ENCODE data around the gene B4GALT6.

Gene B4GALT6

DNA sequence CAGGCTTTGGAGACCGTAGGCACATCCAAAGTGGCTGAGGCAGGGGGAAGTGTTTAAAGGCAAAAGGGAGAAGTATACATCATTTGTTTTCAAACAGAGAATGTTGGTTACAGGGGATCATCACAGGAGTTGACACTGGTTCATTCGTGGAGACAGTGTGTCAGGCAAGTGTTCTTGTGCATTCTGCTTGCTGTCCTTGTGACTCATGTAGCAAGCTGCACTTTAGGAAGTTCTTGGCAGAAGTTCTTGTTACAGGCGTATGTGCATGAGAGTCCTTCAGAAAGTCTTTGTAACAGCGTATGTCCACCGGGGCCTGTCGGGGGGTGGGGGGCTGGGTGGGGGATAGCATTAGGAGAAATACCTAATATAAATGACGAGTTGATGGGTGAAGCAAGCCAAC is 36.5 kb upstream of the B4GALT6 start:
- no peak for DNase-seq (ENCODE audit: low read depth)
- TF ChIP-seq, protein P1, sequence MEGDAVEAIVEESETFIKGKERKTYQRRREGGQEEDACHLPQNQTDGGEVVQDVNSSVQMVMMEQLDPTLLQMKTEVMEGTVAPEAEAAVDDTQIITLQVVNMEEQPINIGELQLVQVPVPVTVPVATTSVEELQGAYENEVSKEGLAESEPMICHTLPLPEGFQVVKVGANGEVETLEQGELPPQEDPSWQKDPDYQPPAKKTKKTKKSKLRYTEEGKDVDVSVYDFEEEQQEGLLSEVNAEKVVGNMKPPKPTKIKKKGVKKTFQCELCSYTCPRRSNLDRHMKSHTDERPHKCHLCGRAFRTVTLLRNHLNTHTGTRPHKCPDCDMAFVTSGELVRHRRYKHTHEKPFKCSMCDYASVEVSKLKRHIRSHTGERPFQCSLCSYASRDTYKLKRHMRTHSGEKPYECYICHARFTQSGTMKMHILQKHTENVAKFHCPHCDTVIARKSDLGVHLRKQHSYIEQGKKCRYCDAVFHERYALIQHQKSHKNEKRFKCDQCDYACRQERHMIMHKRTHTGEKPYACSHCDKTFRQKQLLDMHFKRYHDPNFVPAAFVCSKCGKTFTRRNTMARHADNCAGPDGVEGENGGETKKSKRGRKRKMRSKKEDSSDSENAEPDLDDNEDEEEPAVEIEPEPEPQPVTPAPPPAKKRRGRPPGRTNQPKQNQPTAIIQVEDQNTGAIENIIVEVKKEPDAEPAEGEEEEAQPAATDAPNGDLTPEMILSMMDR (IDR thresholded peaks at IDR 0.05; ENCODE audit: low read depth, low read length, missing control alignments), result no peak
- no peak overlapping the region for H3K4me3 ChIP-seq (ENCODE audit: low read depth, low read length)

DNA sequence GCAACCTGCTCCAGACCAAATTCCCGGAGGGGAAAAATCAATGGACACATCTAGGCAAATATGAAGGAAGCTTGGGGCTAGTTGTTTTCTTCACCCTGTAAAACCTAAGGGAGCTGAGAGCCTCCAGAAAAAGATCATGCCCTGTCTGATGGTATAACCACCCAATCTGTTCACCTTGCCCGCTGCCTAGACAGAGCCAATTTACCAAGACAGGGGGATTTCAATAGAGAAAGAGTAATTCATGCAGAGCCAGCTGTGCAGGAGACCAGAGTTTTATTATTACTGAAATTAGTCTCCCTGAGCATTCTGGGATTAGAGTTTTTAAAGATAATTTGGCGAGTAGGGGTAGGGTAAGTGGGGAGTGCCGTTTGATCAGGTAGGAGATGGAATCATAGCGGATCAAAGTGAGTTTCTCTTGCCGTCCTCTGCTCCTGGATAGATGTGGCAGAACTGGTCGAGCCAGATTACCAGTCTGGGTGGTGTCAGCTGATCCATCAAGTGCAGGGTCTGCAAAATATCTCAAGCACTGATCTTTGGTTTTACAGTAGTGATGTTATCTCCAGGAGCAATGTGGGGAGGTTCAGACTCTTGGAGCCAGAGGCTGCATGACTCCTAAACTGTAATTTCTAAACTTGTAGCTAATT is 35.1 kb upstream of the B4GALT6 start:
- no peak for DNase-seq (ENCODE audit: low read depth)
- TF ChIP-seq, protein P1 (IDR thresholded peaks at IDR 0.05; ENCODE audit: low read depth, low read length, missing control alignments), result no peak
- H3K4me3 ChIP-seq (ENCODE audit: low read depth, low read length), result no peak overlapping the region

DNA sequence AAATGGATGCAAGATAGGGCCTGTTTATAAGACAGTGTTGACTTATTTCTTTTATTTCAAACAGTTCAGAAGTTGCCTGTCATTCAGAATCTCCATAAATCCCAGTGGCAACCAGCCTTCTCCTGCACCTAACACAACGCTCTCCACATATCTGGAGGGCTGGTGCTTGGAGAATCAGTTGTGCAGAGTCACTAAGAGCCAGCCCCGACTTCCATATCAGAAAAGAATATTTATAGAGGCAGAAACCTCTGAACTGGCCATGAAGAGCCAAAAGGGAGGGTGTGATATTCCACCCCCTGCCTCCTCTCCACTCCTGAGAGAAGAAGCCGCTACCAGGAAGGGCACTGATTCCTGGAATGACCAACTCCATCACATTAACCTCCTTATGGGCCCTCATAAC is 34.0 kb upstream of the B4GALT6 start:
- DNase-seq (ENCODE audit: low read depth), result no peak
- TF ChIP-seq, protein P1 (IDR thresholded peaks at IDR 0.05; ENCODE audit: low read depth, low read length, missing control alignments), result no peak
- no peak overlapping the region for H3K4me3 ChIP-seq (ENCODE audit: low read depth, low read length)

DNA sequence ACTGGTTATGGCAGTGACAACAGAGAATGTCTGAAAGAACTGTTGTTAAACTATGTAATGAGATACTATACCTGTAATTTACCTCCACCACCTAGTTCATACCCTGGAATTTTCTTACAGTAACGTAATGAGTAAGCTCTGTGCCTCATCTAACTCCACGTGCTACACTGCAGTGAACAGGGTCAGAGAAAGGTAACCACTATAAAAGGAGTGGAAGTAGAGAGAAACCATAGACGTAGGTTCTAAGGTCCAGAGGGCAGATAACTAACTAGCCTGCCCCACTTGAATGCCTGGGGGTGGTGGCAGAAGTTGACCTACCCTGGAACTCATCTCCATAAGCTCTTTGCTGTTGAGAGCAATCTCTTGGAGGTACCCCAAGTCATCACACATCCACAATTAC is 32.0 kb upstream of the B4GALT6 start:
- TF ChIP-seq, protein P1 (IDR thresholded peaks at IDR 0.05; ENCODE audit: low read depth, low read length, missing control alignments), result no peak
- no peak overlapping the region for H3K4me3 ChIP-seq (ENCODE audit: low read depth, low read length)
- no peak for DNase-seq (ENCODE audit: low read depth)

DNA sequence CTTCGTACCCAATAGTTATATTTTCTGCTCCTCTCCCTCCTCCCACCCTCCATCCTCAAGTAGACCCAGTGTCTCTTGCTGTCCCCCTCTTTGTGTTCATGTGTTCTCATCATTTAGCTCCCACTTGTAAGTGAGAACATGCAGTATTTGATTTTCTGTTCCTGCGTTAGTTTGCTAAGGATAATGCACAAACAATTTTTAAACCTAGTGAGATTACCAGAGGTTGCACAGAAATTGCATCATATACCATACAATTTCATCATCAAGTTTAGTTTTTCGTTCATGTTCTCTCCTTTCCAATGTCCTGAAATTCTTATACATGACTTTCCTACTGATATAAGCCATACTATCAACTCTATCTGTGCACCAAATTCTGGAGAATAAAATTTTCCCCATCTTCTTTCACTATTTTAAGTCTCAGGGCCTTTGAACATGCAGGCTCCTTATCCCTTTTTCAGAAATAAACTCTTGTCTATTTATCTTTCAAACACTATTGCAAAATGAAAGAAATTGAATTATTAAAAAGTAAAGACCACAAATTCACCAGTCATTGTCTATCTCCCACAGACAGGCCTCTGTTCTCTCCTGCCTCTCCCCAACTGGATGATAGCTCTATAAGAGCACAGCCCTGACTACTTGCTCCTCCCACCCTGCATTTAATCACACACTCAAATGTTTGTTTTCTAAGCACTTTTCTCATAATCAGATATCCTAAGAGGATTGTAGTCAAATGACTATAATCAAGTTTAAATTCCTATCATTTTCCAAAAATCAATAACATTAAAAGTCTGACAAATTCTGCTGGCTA is 27.2 kb upstream of the B4GALT6 start:
- no peak overlapping the region for H3K4me3 ChIP-seq (ENCODE audit: low read depth, low read length)
- TF ChIP-seq, protein P1 (IDR thresholded peaks at IDR 0.05; ENCODE audit: low read depth, low read length, missing control alignments), result no peak
- no peak for DNase-seq (ENCODE audit: low read depth)

DNA sequence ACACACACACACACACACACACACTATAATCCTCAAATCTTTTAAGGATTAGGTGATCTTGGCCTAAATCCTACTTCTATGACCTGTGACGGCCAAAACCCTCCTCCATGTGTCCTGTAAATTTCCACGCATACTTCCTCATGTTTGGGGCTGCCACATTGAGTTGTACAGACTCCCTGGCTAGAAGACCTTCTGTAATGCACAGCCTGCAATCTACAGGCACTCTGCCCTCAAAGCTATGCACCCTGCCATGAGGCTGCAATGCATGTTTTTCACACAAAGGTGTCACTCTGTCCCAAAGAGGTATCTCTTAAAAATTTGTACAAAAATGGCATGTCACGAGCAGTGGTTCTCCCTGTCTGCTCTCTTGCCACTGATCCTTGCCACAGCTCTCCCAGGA is 26.4 kb upstream of the B4GALT6 start:
- no peak for DNase-seq (ENCODE audit: low read depth)
- TF ChIP-seq, protein P1 (IDR thresholded peaks at IDR 0.05; ENCODE audit: low read depth, low read length, missing control alignments), result peak; percentile 36
- H3K4me3 ChIP-seq (ENCODE audit: low read depth, low read length), result no peak overlapping the region

Data from GM12864 (cell line).